HG02763 (cell line): ENCODE measurements around the gene TMEM272.
"Not testable (repeated sequence)": the region's sequence is repeated elsewhere in the genome, so short reads cannot be mapped to it uniquely, and the experiment has no call there.

Experiments used
- ATAC-seq: cut with Tn5 transposase; IDR thresholded peaks from one replicate; pipeline ENCODE4 v1.9.1; 2021; ENCODE audit warnings: mild to moderate bottlenecking, moderate library complexity; ENCODE audit not compliant: unreplicated experiment

TMEM272 gene

GRCh38 chr13:51825681-51826254 lies 19.2 kb downstream of the TMEM272 start:
- ATAC-seq, result no peak

- no peak for ATAC-seq
Observed at GRCh38 chr13:51825165-51825592, 19.8 kb downstream of the TMEM272 start.

- not testable (repeated sequence) for ATAC-seq
Observed at GRCh38 chr13:51824712-51825111, 20.3 kb downstream of the TMEM272 start.

GRCh38 chr13:51823863-51824262 lies 21.1 kb downstream of the TMEM272 start:
- no peak for ATAC-seq

DNA sequence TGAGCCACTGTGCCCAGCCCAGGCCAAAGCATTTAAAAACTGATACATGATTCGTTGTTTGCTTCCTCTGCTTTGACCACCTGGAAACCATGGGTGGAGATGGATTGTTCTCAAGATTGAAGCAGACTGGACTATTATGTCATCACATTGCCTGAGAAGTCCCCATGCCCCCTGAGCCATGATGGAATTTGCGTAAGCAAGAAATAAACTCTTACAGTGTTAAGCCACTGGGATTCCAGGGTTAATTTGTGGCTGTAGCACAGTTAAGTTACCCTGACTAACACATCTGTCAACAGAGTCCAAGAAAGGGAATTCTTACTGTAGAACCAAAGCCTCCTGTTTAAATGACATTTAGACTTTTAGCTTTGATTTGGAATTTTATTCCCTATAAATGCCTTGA lies 21.6 kb downstream of the TMEM272 start:
- no peak for ATAC-seq

DNA sequence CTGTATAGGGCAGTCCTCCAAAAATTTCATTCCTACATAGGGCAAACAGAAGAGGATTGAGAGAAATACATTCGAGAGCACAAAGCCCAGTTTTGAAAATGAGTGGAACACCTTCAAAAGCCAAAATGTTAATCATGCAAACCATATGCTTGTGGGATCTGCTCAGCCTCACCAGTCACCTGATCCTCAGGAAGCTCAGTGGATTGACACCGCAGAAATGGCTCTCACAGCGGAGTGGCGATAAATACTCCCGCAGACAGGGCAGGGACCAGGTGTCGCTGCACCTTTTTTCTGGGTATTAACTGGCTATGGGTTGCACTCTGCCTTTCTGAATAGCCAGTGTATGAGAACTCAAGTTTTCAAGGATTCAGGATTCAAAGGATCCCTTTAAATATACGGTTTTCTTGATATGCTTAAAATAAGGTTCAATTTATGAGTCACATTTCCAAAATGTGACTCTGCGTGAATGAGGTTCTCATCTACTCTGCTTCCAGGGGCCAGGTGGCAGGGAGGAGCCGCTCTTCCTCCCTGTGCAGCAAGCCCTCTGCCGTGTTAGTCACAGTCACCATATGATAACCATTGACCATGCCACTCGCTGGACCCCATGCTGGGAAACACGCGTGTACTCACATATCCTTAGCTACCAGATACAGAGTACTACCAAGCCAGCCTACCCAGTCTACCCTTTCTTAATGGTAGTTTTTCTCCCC lies 22.7 kb downstream of the TMEM272 start:
- ATAC-seq, result no peak

DNA sequence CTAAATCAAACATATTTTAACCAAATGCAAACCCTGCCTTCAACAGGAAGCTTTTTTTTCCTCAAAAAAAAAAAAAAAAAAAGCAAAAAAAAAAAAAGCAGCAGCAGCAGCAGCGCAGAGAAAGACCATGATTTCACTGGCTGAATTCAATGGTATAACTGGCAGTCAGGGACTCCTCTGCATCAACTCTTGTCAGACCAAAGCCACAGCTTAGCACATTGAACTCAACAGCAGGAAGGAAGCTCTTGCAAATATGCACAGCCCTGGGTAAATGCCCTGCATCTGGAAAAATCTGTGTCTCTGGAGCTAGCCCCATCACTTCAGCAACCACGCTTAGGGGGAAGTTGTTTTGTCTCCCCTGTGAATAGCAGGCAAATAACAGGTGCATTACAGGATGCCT lies 23.4 kb downstream of the TMEM272 start:
- ATAC-seq, result no peak

DNA sequence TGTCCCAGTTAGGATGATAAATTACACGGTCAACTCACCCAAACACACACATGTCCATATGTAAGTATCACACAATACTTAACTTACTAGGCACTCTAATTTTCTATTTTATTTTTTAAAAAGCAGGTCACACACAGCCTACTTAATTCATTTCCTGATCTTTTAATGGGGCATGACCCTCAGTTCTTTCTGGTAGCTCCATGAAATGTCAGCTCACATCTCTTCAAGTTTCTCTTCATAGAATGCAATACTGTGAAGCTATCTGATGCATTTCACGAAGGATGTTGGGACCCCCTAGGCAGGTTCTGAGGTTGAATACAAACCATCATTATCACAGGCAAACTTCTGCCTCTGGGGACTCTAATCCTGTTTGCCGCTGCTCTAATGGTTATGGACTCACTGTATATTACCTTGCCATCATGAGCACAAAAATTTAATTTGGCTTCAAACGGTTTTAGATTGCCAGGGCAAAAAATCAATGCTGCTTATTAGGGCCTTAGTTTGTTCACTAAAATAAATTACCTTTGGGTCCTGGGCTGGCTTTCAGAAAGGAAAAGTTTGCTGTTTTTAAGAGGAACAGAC lies 24.9 kb downstream of the TMEM272 start:
- ATAC-seq, result no peak

DNA sequence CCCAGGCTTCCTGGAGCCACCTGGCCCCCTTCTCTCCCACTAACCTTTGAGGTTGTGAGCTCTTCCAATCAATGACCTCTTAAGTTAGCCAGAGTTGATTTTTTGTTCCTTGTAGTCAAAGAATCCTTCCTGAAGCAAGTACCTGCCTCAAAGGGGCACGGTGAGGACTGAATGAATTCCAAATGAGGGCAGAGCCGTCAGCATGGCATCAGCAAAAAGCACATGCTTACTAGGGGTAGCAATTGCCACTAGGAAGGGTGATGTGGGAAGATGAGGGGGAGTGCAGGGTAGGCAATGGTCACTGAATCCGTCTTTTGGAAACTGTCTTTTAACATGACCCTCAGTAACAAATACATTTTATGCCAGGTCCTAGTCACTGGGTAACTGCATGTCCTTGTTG lies 25.4 kb downstream of the TMEM272 start:
- no peak for ATAC-seq

DNA sequence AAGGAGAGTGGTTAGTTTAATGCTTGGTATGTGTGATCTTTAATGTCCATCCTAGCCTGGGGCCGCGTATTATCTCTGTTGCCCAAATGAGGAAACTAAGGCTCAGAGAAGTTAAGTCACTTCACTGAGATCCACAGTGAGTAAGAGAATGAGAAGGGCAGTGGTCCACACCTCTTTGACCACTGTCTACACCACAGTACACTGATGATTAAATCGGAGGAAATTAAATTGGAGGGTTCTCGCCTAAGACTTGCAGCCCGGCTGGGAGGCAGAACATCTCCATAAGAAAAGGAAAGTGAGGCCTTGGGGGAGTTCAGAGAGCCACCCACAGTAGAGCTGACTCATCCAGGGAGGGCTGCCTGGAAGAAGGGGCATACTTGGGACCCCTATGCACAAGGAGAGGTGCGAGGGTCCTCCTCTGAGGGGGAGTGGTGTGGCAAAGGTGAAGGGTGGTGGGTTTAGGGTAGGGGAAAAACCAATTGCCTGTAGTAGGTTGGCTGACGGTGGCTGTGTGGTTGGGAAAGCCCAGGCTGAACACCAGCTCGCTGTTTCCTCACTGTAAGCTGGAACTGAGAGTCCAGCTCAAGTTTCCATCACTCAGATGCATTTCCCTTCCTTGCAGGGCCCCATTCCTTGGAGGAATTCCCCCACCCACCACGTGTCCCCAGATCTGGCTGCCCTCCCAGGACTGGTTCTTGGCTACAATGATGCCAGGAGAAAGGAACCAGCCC lies 26.0 kb downstream of the TMEM272 start:
- no peak for ATAC-seq

DNA sequence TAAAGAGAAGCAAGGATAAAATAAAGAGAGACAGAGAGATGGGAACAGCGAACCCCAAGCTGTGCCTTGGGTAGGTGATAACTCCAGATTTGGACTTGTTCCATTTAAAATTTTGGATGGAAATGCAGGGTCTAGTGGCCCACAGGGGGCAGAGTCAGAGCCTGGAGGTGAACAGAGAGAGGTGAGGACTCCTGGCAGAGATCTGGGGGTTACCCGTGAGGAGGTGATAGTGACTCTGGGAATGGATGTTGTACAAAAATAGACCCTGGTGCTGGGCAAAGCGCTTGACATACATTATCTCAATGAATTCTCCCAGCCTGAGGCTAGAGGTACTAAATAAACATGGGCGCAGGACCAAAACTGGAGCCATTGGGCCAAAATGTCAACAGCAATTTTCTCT lies 26.7 kb downstream of the TMEM272 start:
- no peak for ATAC-seq

GRCh38 chr13:51817717-51818116 lies 27.3 kb downstream of the TMEM272 start:
- ATAC-seq, result no peak

- no peak for ATAC-seq
Observed at GRCh38 chr13:51816604-51817249, 28.2 kb downstream of the TMEM272 start.

DNA sequence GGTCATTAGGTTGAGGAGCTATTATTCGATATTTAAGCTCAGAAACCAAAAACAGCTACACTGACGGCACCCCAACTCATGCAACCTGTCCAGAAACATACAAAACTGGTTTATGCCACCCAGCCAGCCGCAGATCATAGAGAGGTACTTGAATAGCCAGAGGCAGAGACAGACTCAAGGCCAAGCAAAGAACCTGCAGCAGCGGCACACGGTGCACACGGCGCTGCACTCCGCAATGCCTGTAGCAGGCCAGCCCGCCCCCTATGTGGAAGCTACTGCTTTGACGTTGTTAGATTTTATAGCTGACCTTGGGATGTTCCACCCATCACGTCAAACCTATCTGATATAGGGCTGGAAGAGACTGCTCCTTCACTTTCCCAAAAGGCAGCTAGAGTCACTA lies 29.1 kb downstream of the TMEM272 start:
- ATAC-seq, result no peak

- peak; percentile 71 for ATAC-seq
Observed at GRCh38 chr13:51814825-51815650, 29.9 kb downstream of the TMEM272 start.

DNA sequence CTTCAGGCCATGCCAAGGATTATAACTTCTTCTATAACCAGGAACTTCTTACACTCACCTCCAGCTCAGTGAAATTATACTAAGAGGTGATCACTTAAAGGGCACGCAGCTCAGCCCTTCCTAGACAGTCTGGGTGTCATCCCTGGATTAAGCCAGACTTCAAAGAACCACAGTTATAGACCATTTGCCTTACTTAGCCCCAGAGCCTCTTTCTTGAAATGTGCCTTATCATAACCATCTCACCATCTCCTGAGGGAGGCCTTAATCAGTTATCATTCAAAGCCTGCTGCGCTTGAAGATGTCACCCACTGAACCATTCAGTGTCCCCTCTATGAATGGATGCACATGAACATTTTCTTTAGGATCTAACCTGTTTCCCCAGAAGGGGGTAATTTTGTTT lies 30.9 kb downstream of the TMEM272 start:
- ATAC-seq, result no peak

- ATAC-seq, result no peak
Observed at GRCh38 chr13:51811920-51812451, 33.0 kb downstream of the TMEM272 start.

GRCh38 chr13:51811046-51811445 lies 33.9 kb downstream of the TMEM272 start:
- ATAC-seq, result no peak

- no peak for ATAC-seq
Observed at GRCh38 chr13:51808811-51809210, 36.2 kb downstream of the TMEM272 start.

GRCh38 chr13:51807041-51807440 lies 37.9 kb downstream of the TMEM272 start:
- no peak for ATAC-seq
